ENCODE data around the gene POPDC2.
A peak's percentile ranks its signal among the peaks of the same experiment; 100 is the strongest.

The POPDC2 gene

GRCh38 chr3:119641416-119641815 is 19.0 kb downstream of the POPDC2 start:
- no peak for DNase-seq (ENCODE audit: low read depth, low spot score)

GRCh38 chr3:119639494-119640350 is 20.7 kb downstream of the POPDC2 start:
- DNase-seq (ENCODE audit: low read depth, low spot score), result no peak

- no peak for DNase-seq (ENCODE audit: low read depth, low spot score)
These were observed 22.5 kb downstream of the POPDC2 start for GRCh38 chr3:119637679-119638477.

GRCh38 chr3:119636891-119637611 is 23.3 kb downstream of the POPDC2 start:
- DNase-seq (ENCODE audit: low read depth, low spot score), result no peak

- DNase-seq (ENCODE audit: low read depth, low spot score), result no peak
These were observed 24.1 kb downstream of the POPDC2 start for GRCh38 chr3:119636249-119636648.

GRCh38 chr3:119635719-119636118 is 24.7 kb downstream of the POPDC2 start:
- no peak for DNase-seq (ENCODE audit: low read depth, low spot score)

GRCh38 chr3:119632829-119633228 is 27.6 kb downstream of the POPDC2 start:
- DNase-seq (ENCODE audit: low read depth, low spot score), result no peak

- no peak for DNase-seq (ENCODE audit: low read depth, low spot score)
These were observed 28.2 kb downstream of the POPDC2 start for GRCh38 chr3:119632216-119632615.

DNA sequence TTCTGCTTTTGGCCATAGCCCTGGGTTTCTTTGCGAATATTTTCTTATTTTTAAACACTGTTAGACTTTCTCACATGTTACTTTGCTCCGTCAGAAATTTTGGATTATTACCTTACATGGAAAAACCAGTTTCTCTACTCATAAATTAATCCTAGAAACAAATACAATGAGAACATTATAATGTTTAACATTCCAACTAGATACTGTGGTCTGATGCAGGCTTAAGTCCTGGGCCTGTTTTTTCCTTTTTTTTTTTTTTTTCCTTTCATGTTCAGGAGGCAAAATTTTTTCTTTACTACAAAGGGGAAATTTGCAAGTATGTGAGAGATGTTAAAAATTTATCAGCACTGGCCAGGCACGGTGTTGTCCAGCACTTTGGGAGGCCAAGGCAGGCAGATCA is 28.9 kb downstream of the POPDC2 start:
- no peak for DNase-seq (ENCODE audit: low read depth, low spot score)

- DNase-seq (ENCODE audit: low read depth, low spot score), result no peak
These were observed 29.5 kb downstream of the POPDC2 start for GRCh38 chr3:119630880-119631329.

DNA sequence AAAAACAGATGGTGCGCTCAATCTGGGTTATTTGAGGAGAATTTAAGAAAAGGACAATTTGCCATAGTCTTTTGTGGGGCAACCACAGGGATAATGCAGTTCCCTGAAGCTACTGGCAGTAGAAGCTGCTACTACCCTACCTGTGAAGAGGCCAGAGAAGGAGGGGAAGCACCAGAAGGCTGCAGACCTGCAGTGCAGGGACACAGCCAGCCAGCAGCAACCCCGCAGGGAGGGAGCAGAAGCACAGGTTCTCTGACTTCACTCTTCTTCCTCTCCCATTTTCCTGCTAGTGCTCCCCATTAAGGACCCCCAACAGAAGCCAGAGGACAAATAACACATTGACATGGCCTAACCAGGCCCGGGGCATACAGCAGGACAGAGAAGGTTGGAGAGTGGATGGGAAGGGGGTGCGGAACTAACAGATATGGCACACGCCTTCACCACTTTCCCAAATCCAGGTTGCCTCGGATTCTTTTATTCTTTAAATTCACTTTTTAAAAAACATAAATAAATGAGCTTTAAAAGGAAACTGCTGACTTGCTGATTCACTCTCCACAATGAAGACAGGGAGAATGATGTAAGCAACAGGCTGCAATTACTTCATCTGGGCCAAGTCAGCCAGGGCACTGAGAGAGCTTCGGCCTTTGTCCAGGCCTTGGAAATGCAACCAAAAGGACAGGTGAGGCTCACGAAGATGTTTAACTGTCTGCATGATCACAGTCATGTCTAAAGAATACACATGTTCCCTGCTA is 30.1 kb downstream of the POPDC2 start:
- no peak for DNase-seq (ENCODE audit: low read depth, low spot score)

DNA sequence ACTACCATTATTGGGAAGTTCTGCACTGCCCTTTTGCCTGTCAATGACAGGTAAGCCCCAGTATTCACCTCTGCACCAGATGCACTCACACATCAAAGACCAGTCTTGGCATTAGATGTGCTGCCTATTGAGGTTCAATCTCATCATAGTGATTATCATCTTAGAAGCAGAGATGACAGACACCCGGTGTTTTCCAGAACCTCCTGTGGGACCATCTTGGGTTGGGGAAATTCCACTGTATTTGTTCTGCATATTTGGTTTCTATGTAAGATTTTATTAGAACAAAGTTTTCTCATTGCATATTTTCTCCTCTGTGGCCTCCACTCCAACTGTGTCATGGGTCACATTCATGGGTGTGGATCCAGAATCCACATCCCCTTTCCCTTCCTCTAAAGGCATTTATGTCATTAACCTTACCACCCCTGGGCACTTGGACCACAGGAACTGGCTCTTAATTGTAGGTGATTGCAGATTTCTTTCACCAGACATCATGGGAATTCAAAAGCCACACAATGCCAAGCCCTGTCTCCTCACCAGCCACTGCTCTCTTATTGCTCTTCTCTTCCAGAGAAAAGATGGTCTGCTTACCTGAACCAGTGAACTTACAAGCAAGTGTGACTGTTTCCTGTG is 31.5 kb downstream of the POPDC2 start:
- DNase-seq (ENCODE audit: low read depth, low spot score), result no peak

GRCh38 chr3:119628390-119628789 is 32.0 kb downstream of the POPDC2 start:
- peak; percentile 9 for DNase-seq (ENCODE audit: low read depth, low spot score)

GRCh38 chr3:119627461-119627860 is 32.9 kb downstream of the POPDC2 start:
- no peak for DNase-seq (ENCODE audit: low read depth, low spot score)

DNA sequence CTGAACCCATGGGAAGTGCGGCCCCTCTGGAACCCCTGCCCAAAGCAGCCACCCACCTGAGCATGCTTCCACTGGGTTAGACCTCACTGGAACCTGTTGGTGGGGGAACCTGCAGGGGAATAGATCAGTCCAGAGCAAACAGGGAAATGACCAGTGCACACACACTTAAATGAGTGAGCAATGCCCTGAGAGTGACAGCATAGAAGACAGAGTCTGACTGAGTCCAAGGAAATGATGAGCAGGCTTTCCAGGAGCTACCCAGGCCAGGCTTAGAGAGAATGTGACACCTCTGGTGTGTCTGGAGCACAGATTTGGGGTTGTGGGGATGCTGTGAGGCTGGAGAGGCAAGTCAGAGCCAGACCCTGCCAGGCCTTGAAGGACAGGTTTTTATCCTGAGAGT is 34.2 kb downstream of the POPDC2 start:
- no peak for DNase-seq (ENCODE audit: low read depth, low spot score)

- DNase-seq (ENCODE audit: low read depth, low spot score), result no peak
These were observed 34.8 kb downstream of the POPDC2 start for GRCh38 chr3:119625451-119626153.

- no peak for DNase-seq (ENCODE audit: low read depth, low spot score)
These were observed 36.2 kb downstream of the POPDC2 start for GRCh38 chr3:119624002-119624720.

GRCh38 chr3:119620899-119621298 is 39.5 kb downstream of the POPDC2 start:
- DNase-seq (ENCODE audit: low read depth, low spot score), result no peak

- DNase-seq (ENCODE audit: low read depth, low spot score), result no peak
These were observed 41.3 kb downstream of the POPDC2 start for GRCh38 chr3:119619094-119619493.

GRCh38 chr3:119616056-119616455 is 44.3 kb downstream of the POPDC2 start:
- DNase-seq (ENCODE audit: low read depth, low spot score), result no peak

Data from activated CD4-positive, CD25-positive, alpha-beta regulatory T cell treated with anti-CD3 and anti-CD28 coated beads, Interleukin-2, amount 50 U/mL, for 16 hours (primary cell).